Mucosa of rectum (tissue), 2 donors: ENCODE data around the gene ST6GAL1.
"Not testable (repeated sequence)": the region's sequence is repeated elsewhere in the genome, so short reads cannot be mapped to it uniquely, and the experiment has no call there.

Experiments used
- H3K27ac ChIP-seq, 2 donors: one replicate each; pipeline ENCODE4 v1.7.0; 2013; ENCODE audit warnings: inconsistent platforms in 2 of 2, low read depth in 2 of 2, low read length in 2 of 2
- H3K27me3 ChIP-seq, 2 donors: one replicate each; pipeline ENCODE4 v1.7.0; 2013; ENCODE audit warnings: low read length in 2 of 2; ENCODE audit not compliant: control insufficient read depth in 2 of 2, insufficient read depth in 2 of 2
- H3K36me3 ChIP-seq, 2 donors: one replicate each; pipeline ENCODE4 v1.7.0; 2013; ENCODE audit warnings: low read length in 2 of 2; ENCODE audit not compliant: control insufficient read depth in 2 of 2, insufficient read depth in 2 of 2
- H3K4me1 ChIP-seq, 2 donors: one replicate each; pipeline ENCODE4 v1.7.0; 2013; ENCODE audit warnings: low read length in 2 of 2, mild to moderate bottlenecking in 1 of 2; ENCODE audit not compliant: control insufficient read depth in 2 of 2, insufficient read depth in 2 of 2
- H3K4me3 ChIP-seq, 2 donors: one replicate each; pipeline ENCODE4 v1.7.0; 2013; ENCODE audit warnings: low read length in 2 of 2
- H3K9ac ChIP-seq, 2 donors: one replicate each; pipeline ENCODE4 v1.7.0; 2013; ENCODE audit warnings: low read length in 2 of 2, low read depth in 1 of 2, mild to moderate bottlenecking in 1 of 2
- H3K9me3 ChIP-seq, 2 donors: one replicate each; pipeline ENCODE4 v1.7.0; 2013; ENCODE audit warnings: low read length in 2 of 2; ENCODE audit not compliant: control insufficient read depth in 2 of 2
- donor health status: healthy.
- donor health status: Normal muscosa, but diverticular disease.

Gene ST6GAL1

DNA sequence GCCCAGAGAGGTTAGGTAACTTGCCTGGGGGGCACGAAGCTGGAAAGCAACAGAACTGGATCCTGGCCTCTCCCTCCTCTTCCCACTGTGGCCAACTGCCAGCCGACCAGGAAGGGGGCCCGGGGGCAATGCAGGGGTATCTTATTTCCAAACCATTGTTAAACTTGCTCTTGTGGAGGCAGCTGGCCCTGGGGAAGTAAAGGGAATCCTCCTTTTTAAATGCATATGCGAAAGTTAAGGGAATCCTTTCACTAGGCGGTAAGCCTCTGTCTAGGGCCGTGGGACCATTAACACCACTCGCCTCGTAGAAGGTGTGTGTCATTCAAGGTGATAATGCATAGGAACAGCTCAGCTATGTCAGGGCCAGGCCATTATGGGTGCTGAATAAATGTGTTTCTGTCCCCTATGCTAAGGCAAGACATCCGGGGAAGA is 68.6 kb downstream of the ST6GAL1 start:
- Histone ChIP-seq H3K27ac (no peak overlapping the region), H3K4me3 (no peak overlapping the region), H3K9me3 (no peaks in the 10 kb centered on the region), H3K27me3 (no peaks in the 10 kb centered on the region), H3K9ac (no peak overlapping the region), H3K4me1 (no peaks in the 10 kb centered on the region), H3K36me3 (peaks cover 0 to 5% of the 10 kb centered on the region in 2 donors)

- Histone ChIP-seq H3K9me3 (no peaks in the 10 kb centered on the region), H3K27me3 (no peaks in the 10 kb centered on the region), H3K4me1 (no peaks in the 10 kb centered on the region), H3K4me3 (no peak overlapping the region), H3K27ac (peak overlapping the region; percentile 67 to 72), H3K9ac (no peak overlapping the region), H3K36me3 (peaks cover 0 to 5% of the 10 kb centered on the region in 2 donors)
These were observed 70.4 kb downstream of the ST6GAL1 start for GRCh38 chr3:187000711-187001151.

GRCh38 chr3:187002915-187003314 is 72.6 kb downstream of the ST6GAL1 start:
- Histone ChIP-seq H3K27ac (no peak overlapping the region), H3K9ac (no peak overlapping the region), H3K4me1 (no peaks in the 10 kb centered on the region), H3K27me3 (no peaks in the 10 kb centered on the region), H3K9me3 (no peaks in the 10 kb centered on the region), H3K4me3 (no peak overlapping the region), H3K36me3 (no peaks in the 10 kb centered on the region)

DNA sequence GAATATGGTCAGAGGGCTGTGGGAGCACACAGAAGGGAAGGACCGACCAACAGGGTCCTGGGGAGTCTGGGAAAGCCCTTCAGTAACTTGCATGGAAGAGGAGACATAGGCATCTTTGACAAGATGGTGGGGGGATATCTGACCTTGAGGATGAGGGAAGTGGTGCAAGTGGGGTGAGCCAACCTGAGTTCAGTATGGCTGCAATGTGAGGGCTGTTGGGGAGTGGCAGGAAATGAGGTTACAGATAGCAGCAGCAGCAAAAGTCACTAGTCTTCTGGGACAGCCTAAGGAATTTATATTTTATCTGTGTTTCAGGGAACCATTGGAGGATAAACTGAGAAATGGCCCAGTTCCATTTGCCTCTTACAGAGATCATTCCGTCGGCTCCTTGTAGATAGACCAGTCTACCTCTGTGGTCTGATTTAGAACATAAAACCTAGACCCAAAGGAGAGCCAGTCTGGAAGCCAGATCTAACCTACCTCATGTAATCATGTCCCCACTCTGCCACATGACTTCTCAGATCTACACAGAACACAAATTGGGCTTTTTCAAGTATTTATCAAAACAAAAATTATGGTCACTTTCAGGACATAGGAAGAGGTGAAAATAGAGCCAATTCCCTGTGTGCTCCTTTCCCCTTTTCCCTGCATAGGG is 75.6 kb downstream of the ST6GAL1 start:
- H3K27me3 ChIP-seq: no peaks in the 10 kb centered on the region
- no peak overlapping the region for H3K4me3 ChIP-seq
- H3K36me3 ChIP-seq: no peaks in the 10 kb centered on the region
- no peak overlapping the region for H3K9ac ChIP-seq
- H3K9me3 ChIP-seq: no peaks in the 10 kb centered on the region
- H3K4me1 ChIP-seq: no peaks in the 10 kb centered on the region
- H3K27ac ChIP-seq: no peak overlapping the region

GRCh38 chr3:187006864-187007630 is 76.7 kb downstream of the ST6GAL1 start:
- Histone ChIP-seq H3K4me1 (peaks cover 0 to 4% of the 10 kb centered on the region in 2 donors), H3K4me3 (no peak overlapping the region), H3K27me3 (no peaks in the 10 kb centered on the region), H3K36me3 (no peaks in the 10 kb centered on the region), H3K27ac (no peak overlapping the region), H3K9ac (no peak overlapping the region), H3K9me3 (no peaks in the 10 kb centered on the region)

- not testable (repeated sequence) for H3K36me3 ChIP-seq, H3K27me3 ChIP-seq, H3K9me3 ChIP-seq, H3K4me1 ChIP-seq, H3K9ac ChIP-seq, H3K4me3 ChIP-seq, H3K27ac ChIP-seq
These were observed 80.1 kb downstream of the ST6GAL1 start for GRCh38 chr3:187010382-187010781.

GRCh38 chr3:187011915-187012314 is 81.6 kb downstream of the ST6GAL1 start:
- H3K4me3 ChIP-seq: no peak overlapping the region
- no peaks in the 10 kb centered on the region for H3K27me3 ChIP-seq
- H3K9me3 ChIP-seq: no peaks in the 10 kb centered on the region
- H3K9ac ChIP-seq: no peak overlapping the region
- H3K27ac ChIP-seq: peak overlapping the region in 1 of 2 donors; percentile 61
- no peaks in the 10 kb centered on the region for H3K36me3 ChIP-seq
- peaks cover 2 to 4% of the 10 kb centered on the region in 2 donors for H3K4me1 ChIP-seq

- H3K27me3 ChIP-seq: no peaks in the 10 kb centered on the region
- no peak overlapping the region for H3K4me3 ChIP-seq
- peaks cover 2 to 4% of the 10 kb centered on the region in 2 donors for H3K4me1 ChIP-seq
- no peaks in the 10 kb centered on the region for H3K36me3 ChIP-seq
- no peak overlapping the region for H3K9ac ChIP-seq
- H3K9me3 ChIP-seq: no peaks in the 10 kb centered on the region
- peak overlapping the region; percentile 38 to 61 for H3K27ac ChIP-seq
These were observed 82.3 kb downstream of the ST6GAL1 start for GRCh38 chr3:187012609-187013051.

GRCh38 chr3:187013159-187013716 is 82.9 kb downstream of the ST6GAL1 start:
- H3K9me3 ChIP-seq: no peaks in the 10 kb centered on the region
- H3K36me3 ChIP-seq: no peaks in the 10 kb centered on the region
- no peak overlapping the region for H3K9ac ChIP-seq
- H3K4me1 ChIP-seq: peaks cover 2 to 4% of the 10 kb centered on the region in 2 donors
- H3K4me3 ChIP-seq: no peak overlapping the region
- H3K27ac ChIP-seq: peak overlapping the region; percentile 38 to 61
- H3K27me3 ChIP-seq: no peaks in the 10 kb centered on the region

DNA sequence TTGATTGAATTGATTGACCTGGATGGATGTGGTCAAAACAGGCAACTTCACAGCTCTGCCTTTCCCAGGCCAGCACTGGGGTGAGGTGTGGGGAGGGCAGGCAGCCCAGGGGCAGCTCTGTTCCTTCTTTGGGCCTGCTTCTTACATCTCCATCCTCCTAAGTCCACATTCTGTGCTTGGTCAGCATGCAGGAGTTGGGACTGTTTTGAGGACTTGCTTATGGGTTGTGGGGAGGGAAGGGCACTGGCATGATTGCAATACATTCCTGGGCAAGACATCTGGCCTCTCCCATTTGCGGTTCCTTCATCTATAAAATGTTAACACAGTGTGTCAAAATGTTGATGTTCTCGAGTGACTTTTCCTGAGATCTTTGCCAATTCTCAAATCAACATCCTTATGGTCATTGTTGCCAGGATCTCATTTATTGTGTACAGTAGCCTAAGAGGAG is 84.1 kb downstream of the ST6GAL1 start:
- Histone ChIP-seq H3K4me3 (no peak overlapping the region), H3K4me1 (peaks cover 2 to 4% of the 10 kb centered on the region in 2 donors), H3K27ac (no peak overlapping the region), H3K9me3 (no peaks in the 10 kb centered on the region), H3K36me3 (no peaks in the 10 kb centered on the region), H3K27me3 (no peaks in the 10 kb centered on the region), H3K9ac (no peak overlapping the region)
